Loucy (cell line): Measurements from ENCODE around the gene MAN1C1.

Experiments used
- H2AFZ ChIP-seq: fragments of 200-600 bp; sonication (generic); 2 replicates; pipeline ENCODE4 v1.6.0; 2016; ENCODE audit warnings: antibody characterized with exemption, mild to moderate bottlenecking, low read length, moderate library complexity
- H3F3A ChIP-seq: fragments of 200-600 bp; 2 replicates; pipeline ENCODE4 v1.6.0; 2016; ENCODE audit warnings: antibody characterized with exemption, low read depth, mild to moderate bottlenecking
- H3K27me3 ChIP-seq: fragments of 200-600 bp; sonication (generic); 2 replicates; pipeline ENCODE4 v1.6.1; 2014; ENCODE audit warnings: low read length, mild to moderate bottlenecking; ENCODE audit not compliant: insufficient read depth, poor library complexity, severe bottlenecking
- H3K36me3 ChIP-seq: fragments of 200-600 bp; sonication (generic); 2 replicates; pipeline ENCODE4 v1.6.1; 2016; ENCODE audit warnings: low read length; ENCODE audit not compliant: insufficient read depth
- H3K4me1 ChIP-seq: fragments of 200-600 bp; sonication (generic); 2 replicates; pipeline ENCODE4 v1.5.1; 2014; ENCODE audit warnings: low read length, mild to moderate bottlenecking; ENCODE audit not compliant: insufficient read depth, poor library complexity, severe bottlenecking
- H3K4me2 ChIP-seq: fragments of 200-600 bp; sonication (generic); 2 replicates; pipeline ENCODE4 v1.6.0; 2014; ENCODE audit warnings: antibody characterized with exemption, low read length, low read depth, mild to moderate bottlenecking; ENCODE audit not compliant: poor library complexity, severe bottlenecking
- H3K4me3 ChIP-seq: fragments of 200-600 bp; sonication (generic); 2 replicates; pipeline ENCODE4 v1.5.1; 2014; ENCODE audit warnings: low read length, mild to moderate bottlenecking, mixed read lengths; ENCODE audit not compliant: poor library complexity, severe bottlenecking
- H3K79me2 ChIP-seq: fragments of 200-600 bp; sonication (generic); 2 replicates; pipeline ENCODE4 v1.6.1; 2014; ENCODE audit warnings: low read length; ENCODE audit not compliant: insufficient read depth
- H3K9ac ChIP-seq: fragments of 200-600 bp; sonication (generic); 2 replicates; pipeline ENCODE4 v1.6.0; 2014; ENCODE audit warnings: mild to moderate bottlenecking, low read depth, low read length, moderate library complexity; ENCODE audit not compliant: poor library complexity, severe bottlenecking
- H3K9me2 ChIP-seq: fragments of 200-600 bp; sonication (generic); replicated peaks from 2 replicates; pipeline ENCODE4 v1.6.1; 2016; ENCODE audit warnings: low read depth, low read length, mixed read lengths
- H3K9me3 ChIP-seq: fragments of 200-600 bp; sonication (generic); 2 replicates; pipeline ENCODE4 v1.6.1; 2014; ENCODE audit warnings: mild to moderate bottlenecking, antibody characterized with exemption, low read length, low read depth; ENCODE audit not compliant: insufficient read depth
- H4K20me1 ChIP-seq: fragments of 200-600 bp; sonication (generic); 2 replicates; pipeline ENCODE4 v1.6.0; 2014; ENCODE audit warnings: antibody characterized with exemption, low read length, mild to moderate bottlenecking; ENCODE audit not compliant: insufficient read depth, poor library complexity, severe bottlenecking
- EZH2phosphoT487 ChIP-seq: fragments of 200-600 bp; IDR thresholded peaks from 2 replicates; pipeline ENCODE4 v1.6.1; 2018; ENCODE audit warnings: antibody characterized with exemption, mild to moderate bottlenecking, moderate library complexity, borderline replicate concordance
- TF ChIP-seq, protein P1 (sequence below): fragments of 200-600 bp; sonication (generic); conservative IDR thresholded peaks from 2 replicates; pipeline ENCODE4 v1.5.1; 2014; ENCODE audit warnings: mild to moderate bottlenecking, antibody characterized with exemption, low read length

Gene MAN1C1

DNA sequence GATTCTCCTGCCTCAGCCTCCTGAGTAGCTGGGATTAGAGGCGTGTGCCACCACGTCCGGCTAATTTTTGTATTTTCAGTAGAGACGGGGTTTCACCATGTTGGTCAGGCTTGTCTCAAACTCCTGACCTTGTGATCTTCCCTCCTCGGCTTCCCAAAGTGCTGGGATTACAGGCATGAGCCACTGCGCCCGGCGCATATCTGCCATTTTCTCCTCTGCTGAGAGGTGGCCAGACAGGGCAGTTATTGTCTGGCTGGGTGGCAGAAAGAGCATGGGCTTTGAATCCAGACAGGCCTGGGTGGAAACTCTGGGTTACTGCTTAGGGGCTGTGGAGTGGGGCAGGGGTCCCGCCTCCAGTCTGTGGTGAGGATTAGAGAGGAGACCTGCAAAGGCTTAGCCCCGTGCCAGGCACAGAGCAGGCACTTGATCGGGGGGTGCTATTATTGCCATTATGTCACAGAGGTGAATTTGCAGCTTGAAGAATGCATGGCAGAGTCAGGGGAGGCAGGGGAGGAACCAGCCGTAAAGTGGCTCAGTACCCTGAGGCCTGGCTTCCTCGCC, 73.9 kb downstream of the MAN1C1 start:
- no peaks in the 10 kb centered on the region for H4K20me1 ChIP-seq
- no peaks in the 10 kb centered on the region for H3F3A ChIP-seq
- no peaks in the 10 kb centered on the region for H3K4me1 ChIP-seq
- TF ChIP-seq, protein P1, sequence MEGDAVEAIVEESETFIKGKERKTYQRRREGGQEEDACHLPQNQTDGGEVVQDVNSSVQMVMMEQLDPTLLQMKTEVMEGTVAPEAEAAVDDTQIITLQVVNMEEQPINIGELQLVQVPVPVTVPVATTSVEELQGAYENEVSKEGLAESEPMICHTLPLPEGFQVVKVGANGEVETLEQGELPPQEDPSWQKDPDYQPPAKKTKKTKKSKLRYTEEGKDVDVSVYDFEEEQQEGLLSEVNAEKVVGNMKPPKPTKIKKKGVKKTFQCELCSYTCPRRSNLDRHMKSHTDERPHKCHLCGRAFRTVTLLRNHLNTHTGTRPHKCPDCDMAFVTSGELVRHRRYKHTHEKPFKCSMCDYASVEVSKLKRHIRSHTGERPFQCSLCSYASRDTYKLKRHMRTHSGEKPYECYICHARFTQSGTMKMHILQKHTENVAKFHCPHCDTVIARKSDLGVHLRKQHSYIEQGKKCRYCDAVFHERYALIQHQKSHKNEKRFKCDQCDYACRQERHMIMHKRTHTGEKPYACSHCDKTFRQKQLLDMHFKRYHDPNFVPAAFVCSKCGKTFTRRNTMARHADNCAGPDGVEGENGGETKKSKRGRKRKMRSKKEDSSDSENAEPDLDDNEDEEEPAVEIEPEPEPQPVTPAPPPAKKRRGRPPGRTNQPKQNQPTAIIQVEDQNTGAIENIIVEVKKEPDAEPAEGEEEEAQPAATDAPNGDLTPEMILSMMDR = no peak
- no peak for TF ChIP-seq EZH2phosphoT487
- no peak overlapping the region for H3K4me2 ChIP-seq
- no peaks in the 10 kb centered on the region for H3K79me2 ChIP-seq
- no peak overlapping the region for H2AFZ ChIP-seq
- no peaks in the 10 kb centered on the region for H3K9me3 ChIP-seq
- peaks cover 4% of the 10 kb centered on the region for H3K27me3 ChIP-seq
- no peaks in the 10 kb centered on the region for H3K9me2 ChIP-seq
- no peak overlapping the region for H3K4me3 ChIP-seq
- H3K36me3 ChIP-seq = no peaks in the 10 kb centered on the region
- no peak overlapping the region for H3K9ac ChIP-seq

- no peaks in the 10 kb centered on the region for H3K9me3 ChIP-seq
- no peaks in the 10 kb centered on the region for H3K79me2 ChIP-seq
- H3K4me1 ChIP-seq = no peaks in the 10 kb centered on the region
- no peak overlapping the region for H3K4me3 ChIP-seq
- H3K4me2 ChIP-seq = no peak overlapping the region
- H4K20me1 ChIP-seq = no peaks in the 10 kb centered on the region
- H3K9ac ChIP-seq = no peak overlapping the region
- no peaks in the 10 kb centered on the region for H3K9me2 ChIP-seq
- no peaks in the 10 kb centered on the region for H3F3A ChIP-seq
- H3K36me3 ChIP-seq = no peaks in the 10 kb centered on the region
- peaks cover 4% of the 10 kb centered on the region for H3K27me3 ChIP-seq
- no peak for TF ChIP-seq EZH2phosphoT487
- TF ChIP-seq, protein P1 = no peak
- no peak overlapping the region for H2AFZ ChIP-seq
These were observed 74.6 kb downstream of the MAN1C1 start for GRCh38 chr1:25691211-25691610.

- Histone ChIP-seq H3K9me3 (no peaks in the 10 kb centered on the region), H3K79me2 (no peaks in the 10 kb centered on the region), H3K36me3 (no peaks in the 10 kb centered on the region), H3K4me3 (no peak overlapping the region), H3F3A (no peaks in the 10 kb centered on the region), H3K4me1 (no peaks in the 10 kb centered on the region), H3K27me3 (no peaks in the 10 kb centered on the region), H4K20me1 (no peaks in the 10 kb centered on the region), H3K9me2 (no peaks in the 10 kb centered on the region), H3K9ac (no peak overlapping the region), H3K4me2 (no peak overlapping the region), H2AFZ (no peak overlapping the region)
- TF ChIP-seq, protein P1 = peak; percentile 84
- TF ChIP-seq EZH2phosphoT487 = no peak
These were observed 76.0 kb downstream of the MAN1C1 start for GRCh38 chr1:25692560-25692959.
